ENCODE measurements around the gene BCDIN3D.

Gene BCDIN3D

DNA sequence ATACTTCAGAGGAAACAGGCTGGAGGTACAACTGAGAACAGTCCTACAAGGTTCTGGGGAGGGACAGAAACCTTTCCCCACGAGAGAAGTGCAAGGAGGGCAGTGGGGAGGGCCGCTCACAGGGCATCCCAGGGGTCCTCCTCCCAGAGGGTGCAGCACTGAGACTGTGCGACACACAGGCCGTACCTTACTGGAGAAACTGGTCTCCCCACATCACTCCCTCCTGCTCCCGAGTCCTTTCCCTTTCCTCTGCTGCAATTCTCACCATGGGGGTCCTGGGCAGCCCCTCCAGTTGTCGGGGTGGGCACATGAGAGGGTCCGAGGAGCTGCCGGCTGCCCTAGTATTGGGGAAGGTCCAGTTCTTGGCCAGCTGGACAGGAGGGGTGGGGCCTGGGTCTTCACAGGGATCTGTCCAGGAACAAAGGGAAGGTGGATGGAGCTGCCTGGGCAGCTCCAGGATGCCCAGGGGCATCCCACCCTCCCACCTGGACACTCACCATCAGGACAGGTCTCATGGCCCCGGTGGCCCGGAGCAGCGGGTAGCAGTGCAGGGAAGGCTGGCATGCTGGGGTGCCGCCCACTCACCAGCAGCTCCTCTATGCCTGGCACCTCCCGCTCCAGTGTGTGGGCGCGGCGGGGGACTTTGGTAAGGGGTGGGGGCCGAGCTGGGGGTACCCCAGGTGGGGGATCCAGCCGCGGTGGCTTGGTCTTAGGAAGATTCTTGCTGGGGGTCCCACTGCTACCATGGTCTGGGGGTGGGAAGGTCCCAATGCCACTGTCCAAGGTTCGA, 50.5 kb downstream of the BCDIN3D start:
- DNase-seq, result peak in 14 of 42 donors; percentile 23 to 58 (median 40)
- intact Hi-C loops (cut with DNase I), result no loop called here

DNA sequence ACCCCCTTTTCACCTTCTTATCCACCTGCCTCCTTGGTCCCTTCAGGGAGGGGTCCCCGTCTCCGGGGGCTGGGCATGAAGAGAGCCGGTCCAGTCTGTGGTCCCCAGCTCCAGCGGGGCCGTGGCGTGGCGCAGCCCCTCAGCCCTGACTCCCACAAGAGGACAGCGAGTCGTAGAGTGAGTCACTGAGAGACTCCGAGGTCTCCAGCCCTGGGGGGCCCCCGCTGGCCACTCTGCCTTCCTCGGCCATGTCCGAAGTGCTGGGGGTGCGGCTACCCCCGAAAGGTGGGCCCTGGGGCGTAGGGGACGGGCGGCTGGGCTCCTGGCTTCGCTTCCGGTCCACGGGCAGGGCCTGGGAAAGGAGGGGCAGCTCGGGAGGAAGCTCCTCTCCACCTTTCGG, 51.2 kb downstream of the BCDIN3D start:
- intact Hi-C loops (cut with DNase I), result no loop called here
- DNase-seq, result no peak

DNA sequence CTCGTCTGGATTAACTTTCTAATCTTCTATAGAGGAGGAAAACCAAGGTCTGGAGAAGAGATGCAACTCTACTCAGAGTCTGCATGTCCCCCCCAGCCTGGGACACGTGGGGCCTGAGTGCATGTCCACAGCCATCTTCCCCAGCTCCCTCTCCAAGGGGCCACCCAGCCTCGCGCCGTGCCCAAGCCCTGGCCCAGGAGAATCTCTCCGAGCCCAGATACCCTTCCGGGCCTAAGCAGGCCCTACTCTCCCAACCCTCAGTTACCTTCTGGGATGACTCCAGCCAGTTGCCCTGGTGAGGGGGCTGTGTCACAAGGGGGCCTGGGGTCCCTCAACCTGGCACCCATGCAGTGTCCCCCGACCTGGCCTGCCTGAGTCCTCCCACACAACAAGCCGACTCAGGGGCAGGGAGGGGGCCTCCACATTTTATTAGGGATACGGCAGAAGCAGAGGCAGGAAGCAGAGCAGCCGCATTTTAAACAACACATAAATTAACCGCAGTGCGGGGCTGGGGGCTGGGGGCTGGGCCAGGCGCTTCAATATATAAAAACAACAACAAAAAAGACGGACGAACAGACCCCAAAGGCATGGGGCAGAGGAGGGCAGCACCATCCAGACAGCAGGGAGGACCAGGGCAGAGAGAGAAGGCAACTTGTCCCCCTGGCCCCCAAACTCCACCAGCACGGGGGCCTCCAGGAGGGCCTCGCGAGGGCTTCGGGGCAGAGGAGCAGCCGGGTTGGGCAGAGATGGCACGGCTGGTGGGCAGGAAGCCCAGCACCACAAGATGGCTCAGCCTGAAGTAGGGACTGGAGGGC, 52.0 kb downstream of the BCDIN3D start:
- intact Hi-C loops (cut with DNase I), result no loop called here
- no peak for DNase-seq

DNA sequence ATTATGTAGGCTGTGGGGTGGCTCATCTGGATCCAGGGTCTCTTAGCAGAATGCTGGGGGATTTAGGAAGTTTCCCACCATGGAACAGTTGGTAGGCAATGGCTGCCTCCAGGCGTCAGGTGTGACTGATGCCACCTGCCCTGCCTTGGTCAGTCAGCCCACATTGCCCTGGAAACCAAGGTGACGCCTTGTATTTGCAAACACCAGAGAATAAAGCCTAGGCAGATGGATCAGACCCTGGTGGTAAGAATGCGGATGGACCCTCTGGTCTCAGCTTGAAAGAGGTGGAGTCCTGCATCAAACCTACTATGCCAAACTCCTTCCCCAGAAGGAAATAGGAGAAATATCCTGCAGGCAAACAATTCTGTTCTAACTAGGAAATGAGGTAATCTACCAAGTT, 52.9 kb downstream of the BCDIN3D start:
- no peak for DNase-seq
- intact Hi-C loops (cut with DNase I), result no loop called here

DNA sequence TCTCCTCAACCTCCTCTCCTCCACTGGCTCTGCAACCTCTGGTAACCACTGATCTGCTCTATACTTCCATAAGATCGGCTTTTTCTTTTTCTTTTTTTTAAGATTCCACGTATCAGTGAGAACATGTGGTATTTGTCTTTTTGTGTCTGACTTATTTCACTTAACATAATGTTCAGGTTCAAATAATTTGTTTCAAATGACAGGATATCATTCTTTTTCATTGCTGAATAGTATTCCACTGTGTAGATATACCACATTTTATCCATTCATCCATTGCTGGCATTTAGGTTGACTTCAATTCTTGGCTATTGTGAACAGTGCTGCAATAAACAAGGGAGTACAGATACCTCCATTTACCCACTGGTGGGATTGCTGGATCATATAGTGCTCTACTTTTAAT, 55.2 kb downstream of the BCDIN3D start:
- intact Hi-C loops (cut with DNase I), result no loop called here
- no peak for DNase-seq

All from head of caudate nucleus (tissue), 42 donors.